A549 (cell line): ENCODE results near the gene CLPTM1. TPM values are rescaled to one million over a fixed set of nuclear protein-coding genes. Genes with fewer than 3 reads are reported as not detected.
"Not testable (repeated sequence)": the region's sequence is repeated elsewhere in the genome, so short reads cannot be mapped to it uniquely, and the experiment has no call there.

Experiments
- ATAC-seq, 2 experiments: fragments of 200-7000 bp in 1 of 2; fragments of >200 bp in 1 of 2; cut with Nextera tagmentation in 1 of 2; cut with Tn5 transposase in 1 of 2; 3 replicates each; pipeline versions ENCODE4 v1.8.0 to v1.9.1; 2018 to 2020; ENCODE audit warnings: mild to moderate bottlenecking in 1 of 2, moderate library complexity in 1 of 2
- CTCF ChIA-PET: fragments of 300-600 bp; sonication (Branson Sonifier 250); formaldehyde crosslinking; extraction: SDS; loops from one replicate; lab custom pipeline; 2021; ENCODE audit warnings: antibody characterized with exemption, inconsistent platforms; lab: Yijun Ruan, JAX
- POLR2A ChIA-PET: fragments of 350-600 bp; formaldehyde crosslinking; extraction: SDS; loops from one replicate; lab custom pipeline; 2021; ENCODE audit warnings: antibody characterized with exemption, inconsistent platforms; lab: Yijun Ruan, JAX
- DNase-seq, 2 experiments: peaks; one replicate each; pipeline versions ENCODE4 v3.0.0 to v3.0.0-alpha.2; 2011 to 2016; ENCODE audit warnings: low read depth in 1 of 2, low spot score in 1 of 2
- FAIRE-seq: peaks from 2 replicates; lab custom pipeline; 2011; peaks lifted over from hg19 to GRCh38; lab: Jason Lieb, UNC
- H3K27ac ChIP-seq, 2 experiments: fragments of >200 bp; sonication (Bioruptor Twin); formaldehyde crosslinking; 3 replicates each; pipeline ENCODE4 v1.5.1; 2016 to 2017
- H3K4me1 ChIP-seq: fragments of >200 bp; sonication (Bioruptor Twin); formaldehyde crosslinking; 3 replicates; pipeline ENCODE4 v1.6.1; 2016
- H3K4me2 ChIP-seq: fragments of >200 bp; sonication (Bioruptor Twin); formaldehyde crosslinking; 3 replicates; pipeline ENCODE4 v1.6.1; 2016
- H3K4me3 ChIP-seq: fragments of >200 bp; sonication (Bioruptor Twin); formaldehyde crosslinking; 3 replicates; pipeline ENCODE4 v1.5.1; 2016
- H3K9me3 ChIP-seq: fragments of >200 bp; sonication (Bioruptor Twin); formaldehyde crosslinking; 3 replicates; pipeline ENCODE4 v1.6.1; 2016
- BCL3 ChIP-seq: fragments of >200 bp; sonication (Bioruptor Twin); formaldehyde crosslinking; IDR thresholded peaks from 3 replicates; pipeline ENCODE4 v1.6.1; 2016
- BHLHE40 ChIP-seq: IDR thresholded peaks from 2 replicates; pipeline ENCODE4 v1.6.1; 2012; ENCODE audit warnings: low read depth, low read length, inconsistent platforms
- CEBPB ChIP-seq, 2 experiments: fragments of >200 bp in 1 of 2; sonication (Bioruptor Twin) in 1 of 2; formaldehyde crosslinking in 1 of 2; IDR thresholded peaks; 2 replicates each; pipeline ENCODE4 v1.6.1; 2012 to 2016
- CTCF ChIP-seq: fragments of >200 bp; sonication (Bioruptor Twin); formaldehyde crosslinking; IDR thresholded peaks from 3 replicates; pipeline ENCODE4 v1.5.1; 2016
- EHF ChIP-seq: fragments of 250-450 bp; sonication (Bioruptor Pico); IDR thresholded peaks from 2 replicates; pipeline ENCODE4 v1.5.0; 2020; ENCODE audit warnings: mild to moderate bottlenecking
- ESRRA ChIP-seq: fragments of 150-350 bp; IDR thresholded peaks from 2 replicates; pipeline ENCODE4 v1.6.1; 2014; ENCODE audit warnings: mild to moderate bottlenecking, low read length, borderline replicate concordance
- FOSL2 ChIP-seq, 2 experiments: fragments of 450-650 bp in 1 of 2; fragments of >200 bp in 1 of 2; sonication (Bioruptor Twin) in 1 of 2; formaldehyde crosslinking; IDR thresholded peaks; 2 replicates each; pipeline versions ENCODE4 v1.5.0 to v1.6.1; 2016 to 2020; ENCODE audit warnings: mild to moderate bottlenecking in 1 of 2, moderate library complexity in 1 of 2
- HDAC2 ChIP-seq: fragments of 200-600 bp; sonication (generic); IDR thresholded peaks from 2 replicates; pipeline ENCODE4 v1.6.1; 2016
- HOXA7 ChIP-seq: fragments of 250-450 bp; sonication (Bioruptor Pico); IDR thresholded peaks from 2 replicates; pipeline ENCODE4 v1.5.0; 2020; ENCODE audit warnings: mild to moderate bottlenecking, moderate library complexity
- KDM5A ChIP-seq: fragments of 200-600 bp; sonication (generic); IDR thresholded peaks from 2 replicates; pipeline ENCODE4 v1.6.1; 2016; ENCODE audit warnings: antibody characterized with exemption, mild to moderate bottlenecking
- MAZ ChIP-seq: fragments of 150-350 bp; IDR thresholded peaks from 2 replicates; pipeline ENCODE4 v1.6.1; 2014; ENCODE audit warnings: antibody characterized with exemption, low read depth, low read length, borderline replicate concordance
- NFE2L2 ChIP-seq: fragments of 150-350 bp; conservative IDR thresholded peaks from 2 replicates; pipeline ENCODE4 v1.6.1; 2014; ENCODE audit warnings: low read length
- PBX3 ChIP-seq: IDR thresholded peaks from 2 replicates; pipeline ENCODE4 v1.6.1; 2012
- PHF8 ChIP-seq: fragments of 200-600 bp; sonication (generic); IDR thresholded peaks from 2 replicates; pipeline ENCODE4 v1.6.1; 2016; ENCODE audit warnings: low read depth, mild to moderate bottlenecking, antibody characterized with exemption, moderate library complexity, borderline replicate concordance
- POLR2A ChIP-seq: IDR thresholded peaks from 2 replicates; pipeline ENCODE4 v1.6.1; 2012; ENCODE audit warnings: mild to moderate bottlenecking, low read length
- RAD21 ChIP-seq, 2 experiments: fragments of >200 bp in 1 of 2; sonication (Bioruptor Twin) in 1 of 2; formaldehyde crosslinking in 1 of 2; IDR thresholded peaks in 1 of 2; conservative IDR thresholded peaks in 1 of 2; 2 replicates in 1 of 2; 3 replicates in 1 of 2; pipeline ENCODE4 v1.6.1; 2012 to 2018; ENCODE audit warnings: inconsistent platforms in 1 of 2
- RARB ChIP-seq: fragments of 250-450 bp; sonication (Bioruptor Pico); IDR thresholded peaks from 2 replicates; pipeline ENCODE4 v1.8.0; 2021; ENCODE audit warnings: mild to moderate bottlenecking, moderate library complexity
- RCOR1 ChIP-seq: fragments of 150-350 bp; IDR thresholded peaks from 2 replicates; pipeline ENCODE4 v1.6.1; 2014; ENCODE audit warnings: antibody characterized with exemption, low read length, low read depth
- RFX5 ChIP-seq: fragments of 450-650 bp; IDR thresholded peaks from 2 replicates; pipeline ENCODE4 v1.7.1; 2014; ENCODE audit warnings: antibody characterized with exemption, mild to moderate bottlenecking, moderate library complexity
- TFCP2L1 ChIP-seq: fragments of 250-450 bp; sonication (Bioruptor Pico); IDR thresholded peaks from 2 replicates; pipeline ENCODE4 v1.5.0; 2021; ENCODE audit warnings: mild to moderate bottlenecking
- TP53 ChIP-seq: fragments of 250-450 bp; sonication (Bioruptor Pico); IDR thresholded peaks from 2 replicates; pipeline ENCODE4 v1.5.0; 2021; ENCODE audit warnings: mild to moderate bottlenecking, moderate library complexity
- ZC3H11A ChIP-seq: fragments of 450-650 bp; IDR thresholded peaks from 2 replicates; pipeline ENCODE4 v1.6.1; 2014; ENCODE audit warnings: antibody characterized with exemption, mild to moderate bottlenecking
- ZFP36 ChIP-seq: fragments of 450-650 bp; IDR thresholded peaks from 2 replicates; pipeline ENCODE4 v1.6.1; 2014; ENCODE audit warnings: borderline replicate concordance; ENCODE audit not compliant: partially characterized antibody
- WGBS: methylation state at CpG from one replicate; pipeline ENCODE4 v1.1.6; 2017; ENCODE audit errors: missing lambda C conversion rate; 5-methylcytosine and 5-hydroxymethylcytosine counted together
- polyA plus RNA-seq, 4 experiments: library from polyadenylated mRNA; depleted of rRNA in 3 of 4; stranded (reverse); fragments of >200 nt; fragmentation: RNase III in 1 of 4; extraction: RNeasy Plus Mini Kit Qiagen cat#74134 plus additional on column Dnase treatment in 1 of 4; gene quantifications; 2 replicates in 3 of 4; 3 replicates in 1 of 4; pipeline ENCODE4 v1.2.3, GENCODE V29; 2011 to 2017

Gene CLPTM1
- polyA plus RNA-seq, 2 of the 4 experiments (the other 2 are of a cell fraction): 99.3 to 188 TPM

- TF ChIP-seq ZC3H11A (no peak), ZFP36 (no peak), HOXA7 (CRISPR knock-in tag) (no peak), PHF8 (no peak), TP53 (no peak), FOSL2 (IDR thresholded peaks at IDR 0.05) (no peak), FOSL2 (CRISPR knock-in tag; IDR thresholded peaks at IDR 0.05) (no peak), RCOR1 (no peak), RFX5 (no peak), CEBPB (IDR thresholded peaks at IDR 0.05) (no peak), BCL3 (no peak), PBX3 (no peak), BHLHE40 (no peak), TFCP2L1 (no peak), KDM5A (no peak), POLR2A (no peak), RARB (no peak)
- Histone ChIP-seq H3K4me1 (no peaks in the 10 kb centered on the region), H3K9me3 (no peaks in the 10 kb centered on the region), H3K27ac (no peak overlapping the region), H3K4me2 (no peak overlapping the region), H3K4me3 (no peak overlapping the region)
- POLR2A ChIA-PET: interaction anchor here (0.6 kb wide), 1 partner anchor 27 kb away, joined by 3 read pairs; no protein-coding TSS in a partner anchor
- FAIRE-seq (no peak), ATAC-seq (no peak), DNase-seq (no peak)
- CTCF ChIA-PET: interaction anchor here (0.6 kb wide), 1 partner anchor 31 kb away, joined by 3 read pairs; no protein-coding TSS in a partner anchor
- WGBS: 94% methylated on average over 6 of the region's 6 CpGs
These were observed 38.3 kb downstream of the CLPTM1 start for GRCh38 chr19:44993526-44993925.

GRCh38 chr19:44993926-44994537 lies 38.9 kb downstream of the CLPTM1 start:
- Histone ChIP-seq H3K4me2 (no peak overlapping the region), H3K9me3 (no peaks in the 10 kb centered on the region)
- DNase-seq: no peak
- 95% methylated on average over 12 of the region's 12 CpGs for WGBS
- TF ChIP-seq CTCF (no peak), TP53 (no peak), RCOR1 (no peak)
- TF ChIP-seq, all 56 proteins: peak for 0
- Histone ChIP-seq H3K27ac (no peak overlapping the region), H3K4me1 (no peaks in the 10 kb centered on the region), H3K4me3 (no peak overlapping the region)
- ATAC-seq (0 out of 6 replicates have a peak, but pooled peaks of 1 of the 2 experiments have one; percentile 6), FAIRE-seq (no peak)
- CTCF ChIA-PET: interaction anchor here (0.6 to 1.2 kb wide), 3 partner anchors 10 to 65 kb away, joined by 3 to 5 read pairs (median 4); no protein-coding TSS in a partner anchor
- POLR2A ChIA-PET: interaction anchor here (0.6 kb wide), 1 partner anchor 27 kb away, joined by 3 read pairs; no protein-coding TSS in a partner anchor

- ATAC-seq (no peak), FAIRE-seq (no peak), DNase-seq (no peak)
- no peak overlapping the region for H3K4me2 ChIP-seq
- 87% methylated on average over 4 of the region's 4 CpGs for WGBS
- H3K4me1 ChIP-seq: peaks cover 7% of the 10 kb centered on the region; the same call in 1 of the 3 replicates
- ChIA-PET CTCF (interaction anchor here (0.7 to 3.8 kb wide), 3 partner anchors 9 to 94 kb away, joined by 3 to 26 read pairs (median 5); no protein-coding TSS in a partner anchor), POLR2A (no interaction called here)
- H3K9me3 ChIP-seq: no peaks in the 10 kb centered on the region
- no peak overlapping the region for H3K27ac ChIP-seq
- no peak overlapping the region for H3K4me3 ChIP-seq
- TF ChIP-seq RARB (no peak), EHF (no peak), MAZ (no peak), RAD21 (conservative IDR thresholded peaks at IDR 0.05 in 1 of 2, IDR thresholded peaks at IDR 0.05 in 1 of 2) (no peak), NFE2L2 (no peak), HDAC2 (no peak), ESRRA (no peak)
These were observed 42.8 kb downstream of the CLPTM1 start for GRCh38 chr19:44998025-44998424.

- DNase-seq, H3K27ac ChIP-seq, H3K9me3 ChIP-seq, H3K4me2 ChIP-seq, ATAC-seq, H3K4me3 ChIP-seq, FAIRE-seq, H3K4me1 ChIP-seq: not testable (repeated sequence)
- POLR2A ChIA-PET: interaction anchor here (0.5 kb wide), 1 partner anchor 40 kb away, joined by 4 read pairs; no protein-coding TSS in a partner anchor
- CTCF ChIA-PET: interaction anchor here (0.5 to 3.8 kb wide), 5 partner anchors 10 to 735 kb away, joined by 3 to 26 read pairs (median 5); no protein-coding TSS in a partner anchor
- WGBS: 80% methylated on average over 12 of the region's 12 CpGs
These were observed 44.1 kb downstream of the CLPTM1 start for GRCh38 chr19:44999131-44999925.
